HG03064 (cell line): ENCODE results near the gene GCGR.

Experiments
- ATAC-seq: cut with Tn5 transposase; IDR thresholded peaks from one replicate; pipeline ENCODE4 v1.9.1; 2021; ENCODE audit warnings: low read depth; ENCODE audit not compliant: unreplicated experiment

Gene GCGR

DNA sequence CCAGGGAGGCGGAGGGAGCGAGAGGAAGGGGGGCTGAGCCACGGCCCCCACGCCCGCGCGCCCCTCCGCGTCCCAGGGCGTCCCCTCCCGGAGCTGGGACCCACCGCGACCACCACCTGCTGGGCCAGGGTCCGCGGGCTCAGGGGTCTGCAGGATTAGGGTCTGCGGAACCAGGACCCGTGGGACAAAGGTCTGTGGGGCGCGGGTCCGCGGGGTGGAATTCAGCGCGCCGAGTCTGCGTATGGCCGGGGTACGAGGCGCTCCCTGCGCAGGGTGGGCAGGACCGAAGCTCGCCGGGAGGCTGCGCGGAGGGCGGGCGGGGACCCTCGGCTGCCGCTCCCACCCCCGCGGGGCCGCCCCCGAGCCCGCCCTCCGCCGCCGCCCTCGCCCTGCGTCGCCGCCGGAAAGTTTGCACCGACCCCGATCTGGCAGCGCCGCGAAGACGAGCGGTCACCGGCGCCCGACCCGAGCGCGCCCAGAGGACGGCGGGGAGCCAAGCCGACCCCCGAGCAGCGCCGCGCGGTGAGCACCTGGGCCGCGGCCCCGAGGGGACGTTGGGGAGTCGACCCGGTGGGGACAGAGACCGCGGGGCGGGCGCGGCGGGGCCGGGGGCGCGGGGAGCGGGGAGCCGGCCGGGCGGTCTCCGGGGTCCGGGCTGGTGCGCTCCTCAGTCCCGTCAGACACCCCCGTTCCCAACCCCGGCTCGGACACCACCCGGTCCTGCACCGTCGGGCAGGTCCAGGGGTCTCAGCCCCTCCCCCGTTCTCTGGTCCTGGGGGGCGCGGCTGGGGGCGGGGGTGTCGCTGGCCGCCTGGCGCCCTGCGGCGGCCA, at the start of gene GCGR:
GCGR (plus strand) TSS at position 423 of the 831 bp plus-strand sequence. CDS start 4,869 bp downstream, outside the sequence.
- ATAC-seq = no peak

- ATAC-seq = no peak
Observed at GRCh38 chr17:81792675-81793615, 11.0 kb upstream of the GCGR start.

- ATAC-seq = no peak
Observed at GRCh38 chr17:81794074-81794476, 9.9 kb upstream of the GCGR start.

DNA sequence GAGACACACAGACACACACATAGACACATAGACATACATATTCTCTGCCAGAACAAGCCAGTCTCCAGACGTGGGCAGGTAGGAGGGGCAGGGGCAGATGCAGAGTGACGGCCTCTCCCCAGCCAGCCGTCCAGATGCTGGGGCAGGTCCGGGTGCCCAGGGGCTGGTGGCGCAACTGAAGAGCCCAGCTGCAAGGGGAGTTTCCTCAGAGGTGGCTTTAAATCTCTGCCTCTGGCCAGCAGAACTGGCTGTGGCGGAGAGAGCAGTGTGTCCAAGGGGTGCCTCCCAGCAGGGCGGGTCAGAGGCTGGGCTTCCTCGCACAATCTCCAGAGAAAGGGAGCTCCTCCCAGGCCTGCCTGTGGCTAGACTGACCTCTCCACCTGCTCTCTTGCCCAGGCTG, 9.4 kb upstream of the GCGR start:
- no peak for ATAC-seq

DNA sequence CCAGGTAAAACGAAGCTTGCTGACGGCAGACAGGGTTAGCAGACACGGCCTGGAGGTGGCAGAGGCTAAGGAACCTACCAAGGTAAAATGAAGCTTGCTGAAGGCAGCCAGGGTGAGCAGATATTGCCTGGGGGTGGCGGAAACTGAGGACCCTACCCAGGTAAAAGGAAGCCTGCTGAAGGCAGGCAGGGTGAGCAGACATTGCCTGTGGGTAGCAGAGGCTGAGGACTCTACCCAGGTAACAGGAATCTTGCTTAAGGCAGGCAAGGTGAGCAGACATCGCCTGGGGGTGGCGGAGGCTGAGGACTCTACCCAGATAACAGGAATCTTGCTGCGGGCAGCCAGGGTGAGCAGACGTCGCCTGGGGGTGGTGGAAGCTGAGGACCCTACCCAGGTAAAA, 2.6 kb upstream of the GCGR start:
- ATAC-seq = no peak

DNA sequence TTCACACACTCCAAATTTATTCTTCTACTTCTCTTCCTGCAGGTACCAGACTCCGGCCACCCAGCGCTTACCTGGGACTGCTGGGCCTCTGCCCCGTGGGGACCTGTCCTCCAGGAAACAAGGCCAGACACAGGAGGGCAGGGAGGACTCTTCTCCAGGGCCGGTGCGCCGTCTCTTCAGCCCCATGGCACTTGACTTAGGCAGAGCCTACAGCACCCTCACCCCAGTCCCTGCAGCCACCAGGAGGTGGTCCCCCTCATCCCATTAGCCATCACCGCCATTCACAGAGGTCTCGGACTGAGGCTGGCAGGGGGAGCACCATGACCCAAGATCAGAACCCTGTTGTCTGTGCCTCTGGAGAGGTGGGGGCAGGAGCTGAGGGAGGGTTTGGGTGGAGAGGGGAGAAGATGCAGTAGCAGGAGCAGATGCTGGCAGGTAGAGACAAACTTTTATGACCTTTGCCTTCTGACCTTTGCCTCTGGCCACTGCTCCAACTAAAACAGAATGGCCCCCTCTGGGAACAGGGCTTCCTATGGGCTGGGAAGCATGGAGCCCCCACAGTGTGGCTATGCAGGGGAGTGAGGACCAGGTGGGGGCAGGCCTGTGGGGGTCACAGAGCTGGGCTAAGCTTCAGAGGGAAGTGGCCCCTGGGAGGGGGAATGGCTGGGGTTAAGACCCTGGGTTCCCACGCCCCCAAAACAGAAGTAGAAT, 1.7 kb upstream of the GCGR start:
- no peak for ATAC-seq

- ATAC-seq = no peak
Observed at GRCh38 chr17:81802856-81803643, 900 bp upstream of the GCGR start.

GRCh38 chr17:81804559-81805399, 829 bp downstream of the GCGR start:
- ATAC-seq = no peak

- no peak for ATAC-seq
Observed at GRCh38 chr17:81805707-81806460, 1.9 kb downstream of the GCGR start.

DNA sequence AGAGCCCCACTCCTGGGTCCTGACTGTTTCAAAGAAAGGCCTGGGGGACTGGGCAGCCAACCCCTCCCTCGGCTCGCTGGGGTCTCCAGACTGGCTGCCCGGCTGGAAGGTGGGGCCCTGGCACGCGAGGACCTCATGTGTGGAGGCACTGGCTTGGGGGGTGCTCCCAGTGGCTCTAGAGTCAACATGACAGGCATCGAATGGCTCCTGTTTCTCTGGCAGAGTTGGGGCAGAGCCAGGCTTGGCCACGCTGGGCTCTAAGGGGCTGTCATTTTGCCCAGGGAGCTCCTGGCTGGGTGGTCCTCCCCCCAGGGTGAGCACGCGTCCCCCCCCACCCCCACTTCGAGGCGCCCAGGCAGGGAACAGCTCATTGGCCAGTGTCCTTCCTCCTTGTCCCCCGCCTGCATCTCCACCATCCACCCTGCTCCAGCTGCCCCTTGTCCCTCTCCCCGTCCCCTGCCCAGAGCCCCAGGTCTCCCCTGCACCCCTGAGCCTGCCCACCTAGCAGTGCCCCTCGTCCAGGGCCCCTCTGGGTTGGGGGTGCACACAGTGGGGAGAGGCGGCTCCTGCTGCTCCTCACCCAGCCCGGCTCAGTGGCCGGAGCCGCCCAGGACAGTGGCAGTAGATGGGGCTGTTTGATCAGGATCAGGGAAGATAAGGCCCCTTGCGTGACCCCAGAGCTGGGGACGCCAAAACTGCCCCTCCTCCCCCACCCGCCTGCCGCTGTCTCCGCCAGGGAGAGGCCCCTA, 2.7 kb downstream of the GCGR start:
- ATAC-seq = no peak

GRCh38 chr17:81807210-81807719, 3.3 kb downstream of the GCGR start:
- no peak for ATAC-seq

DNA sequence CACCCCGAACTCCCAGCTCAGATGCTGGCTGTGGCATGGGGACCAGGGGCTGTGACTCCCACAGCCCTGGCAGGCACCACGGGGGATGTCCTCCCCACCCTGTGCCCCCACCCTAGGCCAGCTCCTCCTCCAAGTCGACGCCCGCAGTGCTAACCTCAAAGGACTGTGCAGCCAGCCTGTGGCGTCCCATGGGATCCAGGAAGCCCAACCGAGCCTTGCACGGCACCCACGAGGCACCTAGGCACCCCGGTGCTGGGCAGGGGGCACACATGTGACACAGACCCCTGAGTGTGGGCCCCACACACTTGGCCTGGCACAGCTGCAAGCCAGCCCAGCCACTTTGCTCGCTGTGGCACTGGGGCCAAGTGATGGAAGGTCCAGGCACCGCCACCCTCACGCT, 3.9 kb downstream of the GCGR start:
- ATAC-seq = no peak

- no peak for ATAC-seq
Observed at GRCh38 chr17:81808778-81809555, 5.0 kb downstream of the GCGR start.

DNA sequence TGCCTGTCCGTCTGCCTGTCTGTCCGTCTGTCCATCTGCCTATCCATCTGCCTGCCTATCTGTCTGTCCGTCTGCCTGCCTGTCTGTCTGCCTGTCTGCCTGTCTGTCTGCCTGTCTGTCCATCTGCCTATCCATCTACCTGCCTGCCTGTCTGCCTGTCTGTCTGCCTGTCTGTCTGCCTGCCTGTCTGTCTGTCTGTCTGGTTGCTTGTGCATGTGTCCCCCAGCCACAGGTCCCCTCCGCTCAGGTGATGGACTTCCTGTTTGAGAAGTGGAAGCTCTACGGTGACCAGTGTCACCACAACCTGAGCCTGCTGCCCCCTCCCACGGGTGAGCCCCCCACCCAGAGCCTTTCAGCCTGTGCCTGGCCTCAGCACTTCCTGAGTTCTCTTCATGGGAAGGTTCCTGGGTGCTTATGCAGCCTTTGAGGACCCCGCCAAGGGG, 5.6 kb downstream of the GCGR start:
- no peak for ATAC-seq

DNA sequence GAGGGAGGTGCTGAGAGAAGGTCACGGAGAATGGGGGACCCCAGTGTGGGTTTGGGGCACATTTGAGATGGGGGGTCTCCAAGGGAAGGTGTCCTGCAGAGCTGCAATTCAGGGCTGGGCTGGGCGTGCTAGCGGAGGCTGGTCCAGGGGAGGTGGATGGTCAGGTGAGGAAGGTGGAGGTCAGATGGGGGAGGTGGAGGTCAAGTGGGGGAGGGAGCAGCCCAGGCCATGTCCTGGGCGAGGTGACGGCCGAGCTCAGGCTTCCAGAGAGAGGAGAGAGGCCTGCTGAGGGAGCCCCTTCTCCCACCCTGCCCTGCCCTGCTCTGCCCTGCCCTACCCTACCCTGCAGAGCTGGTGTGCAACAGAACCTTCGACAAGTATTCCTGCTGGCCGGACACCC, 6.5 kb downstream of the GCGR start:
- no peak for ATAC-seq

- no peak for ATAC-seq
Observed at GRCh38 chr17:81810892-81811704, 7.1 kb downstream of the GCGR start.
